Endometrium (tissue), 2 donors: Measurements from ENCODE around the gene PIP5KL1.

Source experiments
- FAIRE-seq: peaks from 2 replicates; lab custom pipeline; 2012; peaks lifted over from hg19 to GRCh38; lab: Jason Lieb, UNC
- donor health status: control.
- donor health status: control.

The PIP5KL1 gene

DNA sequence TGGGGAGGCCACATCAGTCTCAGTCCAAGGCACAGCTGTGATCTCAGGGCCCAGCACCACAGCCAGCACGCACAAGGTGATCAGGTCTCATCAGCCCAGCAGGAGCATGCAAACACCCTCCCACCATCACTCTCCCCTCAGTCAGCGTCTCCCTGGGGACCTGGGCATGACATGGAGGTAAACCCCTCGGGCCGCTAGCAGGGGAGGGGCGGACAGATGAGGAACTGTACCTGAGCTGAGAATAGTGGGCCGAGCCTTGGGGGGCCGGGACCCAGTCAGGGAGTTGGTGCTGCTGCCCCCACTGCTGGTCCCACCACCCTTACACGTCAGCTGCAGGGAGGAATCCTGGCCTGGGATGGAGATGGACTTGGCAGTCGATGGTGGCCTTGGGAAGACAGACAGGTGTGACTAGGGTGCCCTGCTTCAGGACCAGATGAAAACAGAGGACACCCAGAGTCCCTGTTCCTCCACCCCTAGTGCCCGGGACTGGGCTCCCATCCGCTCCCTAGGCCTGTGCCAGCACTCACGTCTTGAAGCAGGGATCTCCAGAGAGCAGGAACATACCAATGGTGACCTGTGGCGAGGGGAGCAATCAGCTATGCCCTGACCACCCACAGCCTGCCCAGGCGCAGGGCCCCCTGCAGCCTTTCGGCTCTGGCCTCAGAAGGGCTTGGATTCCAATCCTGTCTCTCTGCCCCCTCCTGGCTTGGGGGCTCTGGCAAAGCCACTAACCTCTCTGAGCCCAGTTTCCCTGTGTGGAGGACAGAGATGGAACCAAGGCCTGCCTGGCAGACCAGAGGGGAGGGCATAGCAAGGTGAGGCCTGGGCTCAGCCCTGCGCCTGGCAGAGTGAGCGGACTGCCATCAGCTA, 17.5 kb upstream of the PIP5KL1 start:
- FAIRE-seq, result no peak

- FAIRE-seq, result no peak
These were observed 16.2 kb upstream of the PIP5KL1 start for GRCh38 chr9:127946728-127947127.

DNA sequence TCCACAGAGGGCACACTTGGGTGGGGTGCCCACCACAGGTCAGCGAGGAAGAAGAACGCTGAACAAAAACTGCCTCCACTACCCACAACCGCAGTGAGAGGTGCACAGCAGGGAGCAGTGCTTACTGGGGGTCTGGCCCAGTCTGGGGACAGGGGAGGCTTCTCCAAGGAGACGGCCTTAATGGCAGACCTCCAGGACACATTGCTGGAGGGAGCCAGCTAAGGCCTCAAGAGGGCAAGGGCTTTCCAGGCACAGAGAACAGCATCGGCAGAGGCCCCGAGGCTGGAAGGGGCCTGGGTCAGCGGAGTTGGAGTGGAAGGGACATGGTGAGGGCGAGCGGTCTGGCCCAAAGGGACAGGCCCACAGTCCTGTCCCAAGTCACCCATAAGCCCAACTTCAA, 15.4 kb upstream of the PIP5KL1 start:
- no peak for FAIRE-seq

DNA sequence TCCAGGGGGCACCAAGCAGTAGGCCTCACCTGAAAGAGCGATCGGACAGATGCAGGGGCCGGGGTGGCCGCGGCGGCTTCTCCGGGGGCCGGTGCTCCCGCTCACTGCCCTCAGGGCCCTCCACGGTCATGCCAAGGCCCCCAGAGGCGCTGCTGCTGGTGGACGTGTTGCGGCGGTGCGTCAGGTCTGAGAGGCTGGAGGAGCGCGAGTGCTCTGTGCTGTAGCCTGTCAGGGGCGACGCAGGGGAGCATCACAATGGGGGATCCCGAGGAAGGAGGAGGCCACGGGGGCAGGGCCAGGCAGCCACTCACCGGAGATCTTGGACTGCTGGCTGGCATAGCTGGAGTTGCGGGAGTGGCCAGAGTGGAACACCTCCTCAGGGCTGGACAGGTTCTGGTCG, 14.8 kb upstream of the PIP5KL1 start:
- no peak for FAIRE-seq

DNA sequence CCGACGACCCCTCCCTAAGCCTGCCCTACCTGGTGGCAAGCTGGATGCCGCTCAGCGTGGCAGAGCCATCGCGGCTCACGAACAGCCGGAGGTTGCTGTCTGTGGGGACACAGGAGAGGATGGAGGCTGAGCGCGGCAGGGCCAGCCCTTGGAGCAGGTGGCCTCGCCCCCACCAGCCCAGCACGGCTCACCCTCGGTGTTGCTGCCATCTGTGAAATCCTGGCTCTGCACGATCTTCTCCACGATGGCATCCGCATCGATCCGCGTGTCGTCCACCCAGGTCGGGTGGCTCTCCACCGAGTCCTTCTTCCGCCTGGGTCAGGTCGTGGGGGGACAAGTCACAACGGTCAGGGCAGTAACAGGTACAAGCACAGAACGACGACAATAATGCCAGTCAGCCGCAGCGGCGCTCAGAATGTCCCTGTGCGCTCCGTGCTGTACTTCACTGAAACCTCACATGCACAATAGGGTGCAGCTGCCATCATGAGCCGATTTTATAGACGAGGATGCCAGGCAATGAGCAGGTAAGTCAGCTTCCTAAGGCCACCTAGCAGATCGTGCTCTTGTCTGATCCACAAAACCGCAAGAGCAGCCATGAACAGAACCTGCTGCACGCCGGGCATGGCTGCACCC, 14.1 kb upstream of the PIP5KL1 start:
- no peak for FAIRE-seq

GRCh38 chr9:127943731-127944144, 13.2 kb upstream of the PIP5KL1 start:
- no peak for FAIRE-seq

GRCh38 chr9:127943011-127943662, 12.6 kb upstream of the PIP5KL1 start:
- no peak for FAIRE-seq

DNA sequence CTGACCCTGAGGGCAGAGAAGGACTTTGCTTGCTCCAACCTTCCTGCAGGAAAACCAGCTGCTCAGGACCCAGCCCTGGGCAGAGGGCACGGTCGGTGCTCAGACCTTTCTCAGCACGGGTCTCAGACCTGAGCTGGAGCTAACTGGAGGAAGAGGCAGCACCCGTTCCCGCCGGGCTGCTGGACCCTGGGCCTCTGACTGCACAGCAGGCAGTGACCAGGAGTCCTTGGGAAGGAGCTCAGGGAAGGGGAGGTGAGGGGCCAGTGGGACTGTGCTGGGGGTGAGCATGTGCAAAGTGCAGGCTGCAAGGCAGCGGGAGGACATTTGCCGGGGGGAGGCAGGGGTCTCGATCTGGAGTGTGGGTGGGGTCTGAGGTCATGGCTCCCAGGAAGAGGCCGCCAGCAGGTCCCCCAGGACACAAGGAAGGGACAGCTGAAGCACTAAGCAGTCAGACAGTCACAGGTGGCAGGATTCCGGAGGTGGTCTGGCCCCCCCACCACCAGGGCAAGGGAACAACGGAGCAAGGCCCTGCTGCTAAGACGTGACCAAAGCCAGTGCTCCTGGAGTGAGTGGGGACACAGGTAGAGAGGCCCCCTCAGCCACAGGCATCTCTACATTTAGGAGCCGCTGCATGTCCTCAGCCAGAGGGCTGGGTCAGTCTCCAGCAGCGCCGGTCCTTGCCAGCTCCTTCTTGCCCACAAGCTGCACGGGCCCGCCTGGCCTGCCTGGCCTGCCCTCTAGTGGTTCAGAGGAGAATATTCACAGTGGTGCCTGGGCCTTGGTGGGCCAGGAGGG, 11.8 kb upstream of the PIP5KL1 start:
- FAIRE-seq, result no peak

- no peak for FAIRE-seq
These were observed 11.3 kb upstream of the PIP5KL1 start for GRCh38 chr9:127941961-127942215.

DNA sequence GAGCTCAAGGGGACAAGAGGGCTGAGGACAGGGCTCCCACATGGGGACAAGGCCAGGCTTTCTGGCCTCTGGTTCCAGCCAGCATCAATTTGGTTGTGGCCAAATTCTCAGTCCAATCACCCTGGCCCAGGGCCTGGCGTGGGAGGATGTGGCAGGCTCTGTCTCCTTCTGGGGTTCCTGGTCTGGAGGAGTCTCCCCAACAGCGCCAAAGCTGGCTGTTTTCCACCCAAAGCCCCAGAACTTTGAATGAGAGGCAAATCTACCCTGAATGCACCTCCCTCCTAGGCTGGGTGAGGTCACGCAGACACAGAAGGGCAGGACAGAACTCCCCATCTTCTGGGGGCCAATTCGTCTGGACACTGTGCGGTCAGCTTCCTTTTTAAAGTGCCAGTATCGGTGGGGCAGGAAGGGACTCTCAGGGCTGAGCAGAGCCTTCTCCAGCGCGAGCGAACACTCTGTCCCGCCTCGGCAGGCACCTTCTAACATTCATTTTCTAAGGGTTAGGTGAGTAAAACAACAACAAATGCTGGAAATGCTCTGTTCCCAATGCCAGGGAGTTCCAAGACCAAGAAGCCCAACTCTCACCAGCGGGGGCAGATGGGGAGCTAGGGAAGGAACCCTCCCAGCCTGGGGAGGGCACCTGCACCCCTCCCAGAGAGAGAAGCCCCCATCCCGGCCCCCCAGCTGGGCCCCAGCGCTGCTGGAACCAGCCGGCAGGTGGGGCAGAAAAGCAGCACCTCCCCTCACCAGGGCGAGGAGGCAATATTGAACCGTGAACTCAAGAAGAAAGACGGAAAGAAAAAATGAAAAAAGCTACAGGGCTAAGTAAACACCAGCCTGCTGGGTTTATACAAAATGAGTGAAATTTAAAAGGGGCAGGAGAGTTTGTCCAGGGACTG, 10.7 kb upstream of the PIP5KL1 start:
- no peak for FAIRE-seq

DNA sequence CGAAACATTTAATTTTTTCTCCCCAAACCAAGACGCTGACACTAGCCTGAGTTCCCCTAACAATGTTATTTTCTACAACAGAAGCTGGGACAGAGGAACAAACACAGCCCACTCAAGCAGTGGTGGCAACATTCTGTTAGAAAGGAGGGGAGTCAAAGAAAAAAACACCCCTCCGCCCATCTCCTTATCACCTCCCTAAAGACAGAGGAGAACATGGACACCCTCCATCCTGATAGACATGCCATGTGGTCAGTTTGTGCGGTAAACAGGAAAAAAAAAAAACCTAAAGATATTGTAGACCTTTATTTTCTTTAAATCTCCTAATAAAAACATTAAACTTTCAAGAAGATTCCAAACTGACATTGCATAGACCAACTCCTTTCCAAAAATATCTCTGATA, 10.0 kb upstream of the PIP5KL1 start:
- FAIRE-seq, result no peak

- FAIRE-seq, result no peak
These were observed 7.7 kb upstream of the PIP5KL1 start for GRCh38 chr9:127938298-127938690.

DNA sequence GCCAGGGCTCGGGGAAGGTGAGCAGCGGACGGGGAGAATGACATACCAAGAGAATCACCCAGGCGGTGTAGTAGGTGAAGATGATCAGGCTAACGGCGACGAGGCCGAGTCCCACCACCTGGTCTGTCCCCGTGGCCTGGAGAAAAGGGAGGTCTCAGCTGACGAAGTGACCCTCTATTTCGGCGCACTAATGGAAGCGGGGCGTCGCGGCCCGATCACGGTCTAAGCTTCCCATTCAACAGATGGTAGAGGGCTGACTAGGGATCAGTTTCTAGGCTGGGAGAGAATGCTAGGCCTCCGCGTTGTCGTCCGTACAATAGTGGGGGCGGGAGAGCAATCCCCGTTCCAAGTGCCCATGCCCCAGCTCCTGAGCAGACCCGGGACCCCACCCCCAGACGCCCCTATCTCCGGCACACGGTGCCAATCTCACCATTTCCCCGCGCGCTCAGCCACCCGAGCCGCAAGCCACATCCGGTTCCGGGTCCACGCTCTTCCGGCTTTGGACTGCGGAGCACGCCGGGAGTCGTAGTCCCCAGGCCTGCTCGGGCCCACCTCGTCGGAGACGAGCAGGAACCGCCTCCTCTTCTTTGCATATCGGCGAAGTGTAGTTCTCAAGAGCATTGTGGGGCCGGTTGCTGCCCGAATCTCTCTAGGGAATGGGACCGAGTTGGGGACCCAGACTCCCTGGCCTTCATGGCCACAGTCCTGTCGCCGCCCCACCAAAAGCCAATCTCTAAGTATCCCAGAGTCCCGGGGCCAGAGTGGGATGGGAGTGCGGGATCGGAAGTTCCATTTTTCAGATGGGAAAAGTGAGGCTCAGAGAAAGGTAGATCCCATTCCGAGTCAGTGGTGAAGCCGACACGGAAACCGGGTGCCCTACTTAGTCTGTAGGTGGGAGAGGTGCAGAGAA, 7.1 kb upstream of the PIP5KL1 start, which contains the start of gene DPM2:
DPM2 (minus strand) TSS at position 467 of the 910 bp plus-strand sequence; CDS start at position 433, 34 bp downstream.
- no peak for FAIRE-seq

GRCh38 chr9:127937056-127937387, 6.4 kb upstream of the PIP5KL1 start:
- FAIRE-seq, result no peak

DNA sequence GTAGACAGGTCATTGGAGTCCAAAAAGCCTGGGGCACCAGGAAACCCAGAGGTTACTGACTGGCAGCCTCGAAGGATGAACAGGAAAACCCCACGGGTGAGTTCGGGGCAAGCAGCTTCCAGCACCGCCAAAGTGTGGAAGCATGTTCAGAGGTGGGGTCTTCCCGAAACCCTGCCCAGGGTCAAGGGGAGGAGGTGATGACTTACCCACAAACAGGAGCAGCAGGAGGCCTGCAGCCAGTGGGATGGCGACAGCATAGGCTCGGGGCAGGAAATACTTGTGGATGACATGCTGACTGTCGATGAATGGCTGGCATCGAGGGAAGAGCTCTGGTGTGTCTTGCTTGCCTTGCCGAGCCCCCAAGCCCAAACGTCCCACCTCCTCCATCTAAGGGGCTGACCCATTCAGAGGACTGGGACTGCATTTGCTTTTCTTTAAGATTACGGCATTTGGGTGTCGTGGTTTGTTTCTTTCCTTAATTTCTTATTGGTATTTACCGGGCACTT, 5.8 kb upstream of the PIP5KL1 start:
- no peak for FAIRE-seq

GRCh38 chr9:127935765-127936221, 5.2 kb upstream of the PIP5KL1 start:
- FAIRE-seq, result no peak

DNA sequence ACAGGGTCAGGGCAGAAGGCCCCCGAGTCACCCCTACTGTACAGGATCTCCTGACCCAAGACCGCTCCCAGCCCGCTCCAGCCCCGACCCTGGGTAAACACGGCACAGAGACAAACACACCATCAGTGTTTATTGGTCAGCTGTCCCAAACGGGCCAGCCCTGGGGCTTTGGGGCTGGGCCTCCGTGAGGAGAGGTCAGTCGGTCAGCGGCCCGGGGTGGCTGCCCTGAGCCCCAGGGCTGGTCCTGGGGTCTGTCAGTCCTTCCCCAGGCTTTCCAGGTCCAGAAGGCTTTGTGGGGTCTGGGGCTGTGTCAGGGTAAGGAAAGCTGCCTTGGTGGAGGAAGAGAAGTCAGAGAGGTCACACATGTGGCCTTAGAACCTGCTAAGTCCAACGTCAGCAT, 4.4 kb upstream of the PIP5KL1 start:
- no peak for FAIRE-seq

DNA sequence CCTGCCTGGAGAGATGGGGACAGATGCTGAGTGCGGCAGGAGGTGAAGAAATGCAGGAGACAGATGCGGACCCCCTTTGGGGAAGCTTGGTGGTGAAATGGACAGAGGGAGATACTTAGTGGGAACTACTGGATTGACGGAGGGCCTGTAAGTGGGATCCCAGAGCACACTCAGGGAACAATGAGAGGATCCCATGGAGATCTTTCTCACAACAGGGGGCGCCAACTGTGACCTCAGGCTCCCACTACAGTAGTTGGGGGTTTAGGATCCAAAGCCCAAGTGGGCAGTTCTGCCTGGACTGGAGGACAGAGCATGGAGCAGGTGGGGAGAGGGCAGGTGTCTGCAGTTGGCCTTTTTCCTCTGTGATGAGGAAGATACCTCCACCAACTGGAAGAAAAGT, 3.7 kb upstream of the PIP5KL1 start:
- no peak for FAIRE-seq

DNA sequence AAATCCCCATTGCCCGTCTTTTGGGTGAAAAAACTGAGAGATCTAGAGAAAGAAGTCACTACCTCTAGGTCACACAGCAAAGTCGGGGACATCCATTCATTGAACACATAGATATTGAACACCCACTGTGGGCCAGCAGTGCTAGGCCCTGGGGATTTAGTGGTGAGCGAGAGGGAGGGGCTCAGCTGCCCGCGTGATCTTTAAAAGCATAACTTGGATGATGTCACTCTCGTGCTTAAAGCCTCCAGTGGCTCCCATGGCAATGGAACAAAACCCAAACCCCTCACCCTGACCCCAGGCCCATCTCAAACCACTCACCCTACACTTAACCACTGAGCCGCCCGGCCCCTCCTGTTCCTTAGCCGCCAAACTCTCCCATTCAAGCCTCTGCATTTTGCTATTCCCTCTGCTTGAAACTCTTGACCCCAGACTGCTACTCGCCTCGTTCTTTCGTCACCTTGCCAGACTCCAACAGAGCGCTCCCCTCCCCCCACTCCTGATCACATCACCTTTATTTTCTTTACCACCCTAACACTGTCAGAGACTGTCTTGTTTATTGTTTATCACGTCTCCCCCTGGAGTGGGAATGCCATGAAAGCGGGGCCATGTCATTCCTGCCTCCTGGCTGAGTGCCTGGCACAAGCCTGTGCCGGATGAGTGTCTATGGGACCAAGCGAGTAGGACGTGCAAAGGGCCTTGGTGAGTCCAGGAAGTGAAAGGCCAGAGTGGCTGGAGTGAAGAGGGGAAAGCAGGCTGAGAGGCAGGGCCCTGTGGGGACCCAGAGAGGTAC, 710 bp upstream of the PIP5KL1 start:
- no peak for FAIRE-seq

- no peak for FAIRE-seq
These were observed 975 bp downstream of the PIP5KL1 start for GRCh38 chr9:127929625-127929979.
